Liver (tissue), 9 donors: ENCODE results near the gene TPRG1L. TPM values are rescaled to one million over a fixed set of nuclear protein-coding genes. Genes with fewer than 3 reads are reported as not detected.
A peak's percentile ranks its signal among the peaks of the same experiment; 100 is the strongest.

ENCODE experiments used
- DNase-seq: peaks from one replicate; pipeline ENCODE4 v3.0.0-alpha.2; 2017; ENCODE audit warnings: low spot score
- H3K27ac ChIP-seq, 2 donors: one replicate each; pipeline ENCODE4 v1.7.0; 2013; ENCODE audit warnings: inconsistent platforms in 2 of 2, low read length in 2 of 2, control low read depth in 1 of 2, low read depth in 1 of 2, mild to moderate bottlenecking in 1 of 2
- H3K27me3 ChIP-seq, 4 donors: one replicate each; pipeline versions ENCODE4 v1.6.1 to v1.7.0; 2013; ENCODE audit warnings: low read length in 3 of 4, inconsistent platforms in 1 of 4, mild to moderate bottlenecking in 1 of 4, moderate library complexity in 1 of 4; ENCODE audit not compliant: control insufficient read depth in 4 of 4, insufficient read depth in 4 of 4
- H3K36me3 ChIP-seq, 4 donors: one replicate each; pipeline versions ENCODE4 v1.6.1 to v1.7.0; 2013; ENCODE audit warnings: low read length in 3 of 4, mild to moderate bottlenecking in 3 of 4, low read depth in 1 of 4, moderate library complexity in 1 of 4; ENCODE audit not compliant: control insufficient read depth in 4 of 4, insufficient read depth in 3 of 4
- H3K4me1 ChIP-seq, 4 donors: one replicate each; pipeline versions ENCODE4 v1.6.1 to v1.7.0; 2013; ENCODE audit warnings: low read length in 3 of 4, mild to moderate bottlenecking in 3 of 4, moderate library complexity in 1 of 4; ENCODE audit not compliant: control insufficient read depth in 4 of 4, insufficient read depth in 4 of 4
- H3K4me3 ChIP-seq, 3 donors: one replicate each; pipeline versions ENCODE4 v1.6.1 to v1.7.0; 2013; ENCODE audit warnings: low read length in 3 of 3, control low read depth in 1 of 3, low read depth in 1 of 3, mild to moderate bottlenecking in 1 of 3
- H3K9ac ChIP-seq, 2 donors: one replicate each; pipeline ENCODE4 v1.7.0; 2013; ENCODE audit warnings: low read length in 2 of 2, mild to moderate bottlenecking in 2 of 2, moderate library complexity in 2 of 2, control low read depth in 1 of 2, low read depth in 1 of 2
- H3K9me3 ChIP-seq, 4 donors: one replicate each; pipeline versions ENCODE4 v1.6.1 to v1.7.0; 2013; ENCODE audit warnings: low read length in 3 of 4; ENCODE audit not compliant: control insufficient read depth in 4 of 4
- EGR1 ChIP-seq, 2 donors: IDR thresholded peaks; 2 replicates each; pipeline ENCODE4 v1.6.1; 2016 to 2018; ENCODE audit warnings: antibody characterized with exemption in 2 of 2, low read depth in 2 of 2
- GABPA ChIP-seq, 2 donors: IDR thresholded peaks in 1 of 2; conservative IDR thresholded peaks in 1 of 2; 2 replicates each; pipeline ENCODE4 v1.6.1; 2016; ENCODE audit warnings: antibody characterized with exemption in 2 of 2, mild to moderate bottlenecking in 1 of 2, moderate library complexity in 1 of 2
- HNF4A ChIP-seq, 2 donors: conservative IDR thresholded peaks; 2 replicates each; pipeline ENCODE4 v1.6.1; 2016; ENCODE audit warnings: antibody characterized with exemption in 2 of 2, mild to moderate bottlenecking in 2 of 2
- HNF4G ChIP-seq: IDR thresholded peaks from 2 replicates; pipeline ENCODE4 v1.6.1; 2016; ENCODE audit warnings: antibody characterized with exemption
- JUND ChIP-seq, 2 donors: IDR thresholded peaks; 2 replicates each; pipeline ENCODE4 v1.6.1; 2016; ENCODE audit warnings: antibody characterized with exemption in 2 of 2
- MAX ChIP-seq: IDR thresholded peaks from 2 replicates; pipeline ENCODE4 v1.6.1; 2016; ENCODE audit warnings: antibody characterized with exemption
- RAD21 ChIP-seq, 2 donors: IDR thresholded peaks; 2 replicates each; pipeline ENCODE4 v1.6.1; 2016; ENCODE audit warnings: antibody characterized with exemption in 2 of 2, mild to moderate bottlenecking in 2 of 2
- RXRA ChIP-seq, 2 donors: IDR thresholded peaks; 2 replicates each; pipeline ENCODE4 v1.6.1; 2017 to 2018; ENCODE audit warnings: antibody characterized with exemption in 2 of 2, mild to moderate bottlenecking in 1 of 2
- SP1 ChIP-seq: IDR thresholded peaks from 2 replicates; pipeline ENCODE4 v1.6.1; 2018; ENCODE audit warnings: antibody characterized with exemption, mild to moderate bottlenecking
- TAF1 ChIP-seq: conservative IDR thresholded peaks from 2 replicates; pipeline ENCODE4 v1.6.1; 2016; ENCODE audit warnings: antibody characterized with exemption, mild to moderate bottlenecking
- YY1 ChIP-seq: IDR thresholded peaks from 2 replicates; pipeline ENCODE4 v1.6.1; 2016; ENCODE audit warnings: antibody characterized with exemption, mild to moderate bottlenecking
- ZBTB33 ChIP-seq: IDR thresholded peaks from 2 replicates; pipeline ENCODE4 v1.6.1; 2016; ENCODE audit warnings: antibody characterized with exemption
- WGBS: extraction: QIAGEN DNeasy Blood & Tissue Kit; methylation state at CpG from one replicate; pipeline ENCODE4 v1.1.7; 2013; 5-methylcytosine and 5-hydroxymethylcytosine counted together
- polyA plus RNA-seq, 2 donors: library from polyadenylated mRNA; stranded (reverse) in 1 of 2; unstranded in 1 of 2; fragments of 200-250 nt in 1 of 2; fragments of >200 nt in 1 of 2; fragmentation: Nextera tagmentation in 1 of 2; extraction: Ambion mirVana in 1 of 2; gene quantifications; one replicate each; pipeline versions ENCODE4 v1.2.1 to v1.2.3, GENCODE V29; 2013 to 2015
- total RNA-seq, 2 donors: library from RNA; depleted of rRNA; stranded (reverse); fragments of >200 nt; gene quantifications; one replicate each; pipeline ENCODE4 v1.2.3, GENCODE V29; 2014
- TF ChIP-seq, protein P1 (sequence below): fragments of 150-350 bp; IDR thresholded peaks from 2 replicates; pipeline ENCODE4 v1.5.1; 2017; ENCODE audit warnings: improper control_type of control experiment, low read depth, low read length; ENCODE audit not compliant: missing input control
- TF ChIP-seq, protein P2 (sequence below): IDR thresholded peaks from 2 replicates; pipeline ENCODE4 v1.6.1; 2016; ENCODE audit warnings: antibody characterized with exemption, mild to moderate bottlenecking
- TF ChIP-seq, protein P3 (sequence below): IDR thresholded peaks from 2 replicates; pipeline ENCODE4 v1.6.1; 2016; ENCODE audit warnings: antibody characterized with exemption
- donor health status: healthy.
- donor health status: healthy.
- donor health status: healthy.
- donor health status: healthy.
- donor health status: healthy.

The TPRG1L gene
- total and polyA plus RNA-seq, 4 donors: 29.3 to 51.0 (median 43.9) TPM

- Histone ChIP-seq H3K36me3 (peaks cover 6 to 14% (median 13%) of the 10 kb centered on the region in 4 donors), H3K27me3 (no peaks in the 10 kb centered on the region), H3K27ac (peak overlapping the region in 1 of 2 donors; percentile 78), H3K9ac (peak overlapping the region in 1 of 2 donors; percentile 60), H3K9me3 (no peaks in the 10 kb centered on the region), H3K4me1 (peaks cover 11 to 42% (median 35%) of the 10 kb centered on the region in 4 donors), H3K4me3 (peak overlapping the region; percentile 71 to 96 (median 74))
- no peak for DNase-seq
- TF ChIP-seq TAF1: no peak
- TF ChIP-seq, protein P1, sequence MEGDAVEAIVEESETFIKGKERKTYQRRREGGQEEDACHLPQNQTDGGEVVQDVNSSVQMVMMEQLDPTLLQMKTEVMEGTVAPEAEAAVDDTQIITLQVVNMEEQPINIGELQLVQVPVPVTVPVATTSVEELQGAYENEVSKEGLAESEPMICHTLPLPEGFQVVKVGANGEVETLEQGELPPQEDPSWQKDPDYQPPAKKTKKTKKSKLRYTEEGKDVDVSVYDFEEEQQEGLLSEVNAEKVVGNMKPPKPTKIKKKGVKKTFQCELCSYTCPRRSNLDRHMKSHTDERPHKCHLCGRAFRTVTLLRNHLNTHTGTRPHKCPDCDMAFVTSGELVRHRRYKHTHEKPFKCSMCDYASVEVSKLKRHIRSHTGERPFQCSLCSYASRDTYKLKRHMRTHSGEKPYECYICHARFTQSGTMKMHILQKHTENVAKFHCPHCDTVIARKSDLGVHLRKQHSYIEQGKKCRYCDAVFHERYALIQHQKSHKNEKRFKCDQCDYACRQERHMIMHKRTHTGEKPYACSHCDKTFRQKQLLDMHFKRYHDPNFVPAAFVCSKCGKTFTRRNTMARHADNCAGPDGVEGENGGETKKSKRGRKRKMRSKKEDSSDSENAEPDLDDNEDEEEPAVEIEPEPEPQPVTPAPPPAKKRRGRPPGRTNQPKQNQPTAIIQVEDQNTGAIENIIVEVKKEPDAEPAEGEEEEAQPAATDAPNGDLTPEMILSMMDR: no peak
- TF ChIP-seq EGR1 (IDR thresholded peaks at IDR 0.05; ENCODE audit: low read depth in 2 of 2): no peak
- no peak for TF ChIP-seq MAX
- TF ChIP-seq, protein P2, sequence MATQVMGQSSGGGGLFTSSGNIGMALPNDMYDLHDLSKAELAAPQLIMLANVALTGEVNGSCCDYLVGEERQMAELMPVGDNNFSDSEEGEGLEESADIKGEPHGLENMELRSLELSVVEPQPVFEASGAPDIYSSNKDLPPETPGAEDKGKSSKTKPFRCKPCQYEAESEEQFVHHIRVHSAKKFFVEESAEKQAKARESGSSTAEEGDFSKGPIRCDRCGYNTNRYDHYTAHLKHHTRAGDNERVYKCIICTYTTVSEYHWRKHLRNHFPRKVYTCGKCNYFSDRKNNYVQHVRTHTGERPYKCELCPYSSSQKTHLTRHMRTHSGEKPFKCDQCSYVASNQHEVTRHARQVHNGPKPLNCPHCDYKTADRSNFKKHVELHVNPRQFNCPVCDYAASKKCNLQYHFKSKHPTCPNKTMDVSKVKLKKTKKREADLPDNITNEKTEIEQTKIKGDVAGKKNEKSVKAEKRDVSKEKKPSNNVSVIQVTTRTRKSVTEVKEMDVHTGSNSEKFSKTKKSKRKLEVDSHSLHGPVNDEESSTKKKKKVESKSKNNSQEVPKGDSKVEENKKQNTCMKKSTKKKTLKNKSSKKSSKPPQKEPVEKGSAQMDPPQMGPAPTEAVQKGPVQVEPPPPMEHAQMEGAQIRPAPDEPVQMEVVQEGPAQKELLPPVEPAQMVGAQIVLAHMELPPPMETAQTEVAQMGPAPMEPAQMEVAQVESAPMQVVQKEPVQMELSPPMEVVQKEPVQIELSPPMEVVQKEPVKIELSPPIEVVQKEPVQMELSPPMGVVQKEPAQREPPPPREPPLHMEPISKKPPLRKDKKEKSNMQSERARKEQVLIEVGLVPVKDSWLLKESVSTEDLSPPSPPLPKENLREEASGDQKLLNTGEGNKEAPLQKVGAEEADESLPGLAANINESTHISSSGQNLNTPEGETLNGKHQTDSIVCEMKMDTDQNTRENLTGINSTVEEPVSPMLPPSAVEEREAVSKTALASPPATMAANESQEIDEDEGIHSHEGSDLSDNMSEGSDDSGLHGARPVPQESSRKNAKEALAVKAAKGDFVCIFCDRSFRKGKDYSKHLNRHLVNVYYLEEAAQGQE: no peak
- no peak for TF ChIP-seq RAD21 (IDR thresholded peaks at IDR 0.05)
- no peak for TF ChIP-seq RXRA (IDR thresholded peaks at IDR 0.05)
- no peak for TF ChIP-seq GABPA (IDR thresholded peaks at IDR 0.05 in 1 of 2, conservative IDR thresholded peaks at IDR 0.05 in 1 of 2)
- no peak for TF ChIP-seq SP1
- TF ChIP-seq HNF4G: no peak
- TF ChIP-seq HNF4A (conservative IDR thresholded peaks at IDR 0.05): no peak
- no peak for TF ChIP-seq JUND (IDR thresholded peaks at IDR 0.05)
- no peak for TF ChIP-seq ZBTB33
- TF ChIP-seq, protein P3, sequence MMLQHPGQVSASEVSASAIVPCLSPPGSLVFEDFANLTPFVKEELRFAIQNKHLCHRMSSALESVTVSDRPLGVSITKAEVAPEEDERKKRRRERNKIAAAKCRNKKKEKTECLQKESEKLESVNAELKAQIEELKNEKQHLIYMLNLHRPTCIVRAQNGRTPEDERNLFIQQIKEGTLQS: no peak
- TF ChIP-seq YY1: no peak
- WGBS: 37% methylated on average over 23 of the region's 23 CpGs
Measured at GRCh38 chr1:3623441-3624199, 1.2 kb upstream of the TPRG1L start.
